Muscle of leg (tissue), 11 donors: ENCODE results near the gene MAGI2. TPM values are rescaled to one million over a fixed set of nuclear protein-coding genes. Genes with fewer than 3 reads are reported as not detected.

Experiments
- DNase-seq: peaks from one replicate; pipeline ENCODE4 v3.0.0; 2013
- H3K27ac ChIP-seq: one replicate; pipeline ENCODE4 v1.5.1; 2013; ENCODE audit warnings: mild to moderate bottlenecking, low read length, control low read depth
- H3K27me3 ChIP-seq: one replicate; pipeline ENCODE4 v1.6.1; 2013; ENCODE audit warnings: low read length; ENCODE audit not compliant: control insufficient read depth, insufficient read depth
- H3K36me3 ChIP-seq: one replicate; pipeline ENCODE4 v1.6.1; 2013; ENCODE audit warnings: low read length; ENCODE audit not compliant: control insufficient read depth, insufficient read depth
- H3K4me1 ChIP-seq: one replicate; pipeline ENCODE4 v1.6.1; 2013; ENCODE audit warnings: low read length; ENCODE audit not compliant: control insufficient read depth, insufficient read depth
- H3K4me3 ChIP-seq: one replicate; pipeline ENCODE4 v1.5.1; 2013; ENCODE audit warnings: low read length, control low read depth
- H3K9me3 ChIP-seq: replicated peaks from 2 replicates; pipeline ENCODE4 v1.6.1; 2013; ENCODE audit warnings: low read depth, low read length; ENCODE audit not compliant: control insufficient read depth
- WGBS: methylation state at CpG from one replicate; pipeline ENCODE4 v1.1.5; 2013; ENCODE audit warnings: missing lambda C conversion rate; ENCODE audit not compliant: insufficient coverage; 5-methylcytosine and 5-hydroxymethylcytosine counted together
- polyA plus RNA-seq, 8 donors: library from polyadenylated mRNA; unstranded; fragments of 120-200 nt; gene quantifications; one replicate each; pipeline versions ENCODE4 v1.2.1 to v1.2.3, GENCODE V29; 2013; ENCODE audit warnings: inconsistent platforms in 1 of 8, low replicate concordance in 1 of 8; ENCODE audit not compliant: insufficient read length in 8 of 8, insufficient read depth in 1 of 8
- total RNA-seq: library from RNA; stranded (reverse); fragments of 120-200 nt; gene quantifications from one replicate; pipeline ENCODE4 v1.2.4, GENCODE V29; 2013

MAGI2 gene
- total and polyA plus RNA-seq, 9 donors = 3.5 to 6.3 (median 5.2) TPM

DNA sequence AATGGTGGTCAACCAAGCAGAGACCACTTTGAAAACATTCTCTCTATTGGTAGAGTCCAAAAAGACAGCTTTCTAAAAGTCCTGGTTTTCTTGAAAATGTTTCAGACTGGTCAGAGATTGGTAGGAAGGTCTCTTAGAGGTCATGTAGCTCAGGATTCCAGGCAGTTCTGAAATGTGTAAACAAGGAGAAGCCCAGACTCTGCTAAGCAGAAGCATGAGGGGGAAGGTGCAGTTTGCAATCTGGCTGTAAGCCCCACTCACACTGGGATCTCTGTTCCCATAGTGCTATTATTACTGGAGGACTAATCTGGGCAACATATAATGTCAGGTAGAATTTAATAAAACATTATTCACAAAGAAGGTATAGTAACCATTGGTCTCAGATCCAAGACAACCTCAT lies 101.1 kb downstream of the MAGI2 start:
- Histone ChIP-seq H3K4me1 (no peaks in the 10 kb centered on the region), H3K9me3 (no peaks in the 10 kb centered on the region), H3K27me3 (no peaks in the 10 kb centered on the region), H3K4me3 (no peak overlapping the region), H3K36me3 (no peaks in the 10 kb centered on the region), H3K27ac (no peak overlapping the region)
- DNase-seq = no peak

DNA sequence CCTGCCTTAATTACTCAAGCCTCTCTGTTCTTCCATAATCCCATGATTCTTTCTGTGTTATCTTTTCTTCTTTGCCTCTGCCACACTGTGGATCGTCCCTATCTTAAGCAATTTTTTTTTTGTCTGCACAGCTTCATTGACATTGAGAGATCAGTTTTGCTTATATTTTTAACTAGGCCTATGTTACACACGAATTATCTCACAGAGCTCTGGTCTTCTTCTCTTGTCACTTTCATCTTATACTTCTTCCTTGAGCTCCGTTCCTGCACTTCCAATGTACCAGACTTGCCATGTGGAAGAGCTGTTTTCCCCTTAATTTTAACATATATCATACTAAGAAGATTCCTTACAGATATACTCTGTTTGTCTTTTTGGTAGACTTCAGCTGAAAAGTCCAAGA lies 106.1 kb downstream of the MAGI2 start:
- Histone ChIP-seq H3K9me3 (no peaks in the 10 kb centered on the region), H3K4me3 (no peak overlapping the region), H3K4me1 (no peaks in the 10 kb centered on the region), H3K27me3 (no peaks in the 10 kb centered on the region), H3K36me3 (no peaks in the 10 kb centered on the region), H3K27ac (no peak overlapping the region)
- WGBS = 56% methylated on average over 1 of the region's 3 CpGs
- no peak for DNase-seq

DNA sequence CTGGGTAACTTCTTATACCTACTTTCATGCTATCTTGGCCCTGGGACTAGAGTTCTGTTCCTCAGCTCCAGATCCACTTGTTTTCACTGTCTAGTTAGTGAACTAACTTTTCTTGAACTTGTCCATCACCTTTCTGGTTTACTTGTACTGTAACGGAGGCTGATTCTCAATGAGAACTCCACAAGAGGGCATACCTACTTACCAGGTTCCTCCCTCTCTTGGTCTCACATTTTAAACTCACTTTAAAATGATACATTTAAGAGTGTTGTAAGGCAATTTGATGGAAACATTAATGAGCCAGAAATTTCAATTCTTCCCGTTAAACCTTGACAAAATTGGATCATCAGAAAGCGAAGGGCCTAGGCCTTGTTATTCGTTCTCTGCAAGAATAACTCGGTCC lies 111.6 kb downstream of the MAGI2 start:
- Histone ChIP-seq H3K4me1 (no peaks in the 10 kb centered on the region), H3K4me3 (no peak overlapping the region), H3K27ac (no peak overlapping the region), H3K36me3 (no peaks in the 10 kb centered on the region), H3K27me3 (no peaks in the 10 kb centered on the region), H3K9me3 (no peaks in the 10 kb centered on the region)
- DNase-seq = no peak
- 96% methylated on average over 4 of the region's 5 CpGs for WGBS

DNA sequence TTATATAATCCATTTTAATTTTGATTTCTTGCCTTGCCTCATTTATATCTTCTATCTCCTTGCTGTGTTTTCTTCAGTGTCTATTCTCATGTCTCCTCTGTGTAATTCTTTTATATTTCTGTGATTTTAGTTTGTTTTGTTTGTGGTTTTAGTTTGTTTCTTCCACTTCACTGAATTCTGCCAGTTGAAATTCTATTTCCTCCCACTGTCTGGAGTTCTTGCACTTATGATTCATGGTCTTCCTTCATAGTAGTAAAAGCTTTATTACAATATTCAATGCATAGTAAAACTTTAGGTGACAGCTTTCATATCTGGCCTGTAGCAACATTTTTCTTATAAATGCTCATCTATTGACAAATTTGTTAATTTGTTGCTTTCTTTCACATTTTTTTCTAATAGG lies 113.3 kb downstream of the MAGI2 start:
- Histone ChIP-seq H3K4me3 (no peak overlapping the region), H3K36me3 (no peaks in the 10 kb centered on the region), H3K4me1 (no peaks in the 10 kb centered on the region), H3K27me3 (no peaks in the 10 kb centered on the region), H3K9me3 (no peaks in the 10 kb centered on the region), H3K27ac (no peak overlapping the region)
- DNase-seq = no peak

DNA sequence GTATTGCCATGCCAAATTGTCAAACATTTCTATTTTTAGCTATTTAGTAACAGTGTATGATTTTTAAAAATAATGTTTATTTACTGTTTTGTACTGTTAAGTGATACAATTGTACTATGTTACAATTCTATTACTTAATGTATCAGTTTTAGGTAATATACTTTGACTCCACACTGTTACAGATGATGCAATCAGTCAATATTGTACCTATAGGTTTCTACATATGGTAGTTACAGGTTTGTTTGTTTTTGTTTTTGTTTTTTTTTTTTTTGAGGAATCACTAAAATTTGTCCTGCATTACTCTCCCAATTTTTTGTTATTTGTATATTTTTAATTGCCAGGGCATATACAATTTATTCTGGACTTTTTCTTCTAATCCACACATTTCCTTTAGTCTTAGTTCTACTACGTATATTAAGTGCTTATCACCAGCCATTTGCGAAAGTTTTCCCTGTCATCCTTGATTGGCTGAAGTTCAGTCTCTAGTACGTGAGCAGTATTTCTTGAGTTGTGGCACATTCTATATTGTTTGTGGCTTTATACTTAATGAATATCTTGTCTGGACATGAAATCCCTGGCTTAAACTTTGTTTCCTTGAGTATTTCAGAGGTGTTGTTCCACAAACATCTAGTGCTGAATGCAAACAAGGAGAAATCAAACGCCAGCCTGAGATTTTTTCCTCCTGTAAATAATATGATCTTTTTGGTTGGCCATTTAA lies 114.1 kb downstream of the MAGI2 start:
- H3K4me3 ChIP-seq = no peak overlapping the region
- no peak overlapping the region for H3K27ac ChIP-seq
- H3K27me3 ChIP-seq = no peaks in the 10 kb centered on the region
- H3K9me3 ChIP-seq = no peaks in the 10 kb centered on the region
- no peaks in the 10 kb centered on the region for H3K36me3 ChIP-seq
- WGBS = no CpG with 5 or more reads among the region's 4 CpGs
- no peak for DNase-seq
- no peaks in the 10 kb centered on the region for H3K4me1 ChIP-seq

DNA sequence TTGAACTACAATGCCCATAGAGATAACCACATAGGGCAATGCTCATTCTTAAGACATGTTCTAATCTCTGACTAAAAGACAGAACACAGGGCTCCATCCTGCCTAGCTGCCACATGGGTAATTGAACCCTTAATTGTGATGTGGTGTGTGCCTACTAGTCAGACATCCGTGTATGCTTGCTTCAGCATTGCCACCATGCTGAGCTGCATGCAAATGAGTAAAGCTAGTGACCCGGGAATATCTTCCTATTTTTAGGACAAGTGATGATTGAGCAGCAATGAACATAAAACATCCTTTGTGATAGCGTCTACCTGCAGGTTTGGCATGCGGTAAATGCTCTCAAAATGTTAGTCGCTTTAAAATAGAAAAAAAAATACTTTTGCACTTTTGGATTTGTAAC lies 115.8 kb downstream of the MAGI2 start:
- Histone ChIP-seq H3K4me1 (no peaks in the 10 kb centered on the region), H3K36me3 (no peaks in the 10 kb centered on the region), H3K4me3 (no peak overlapping the region), H3K9me3 (no peaks in the 10 kb centered on the region), H3K27ac (no peak overlapping the region), H3K27me3 (no peaks in the 10 kb centered on the region)
- DNase-seq = no peak
- 52% methylated on average over 2 of the region's 5 CpGs for WGBS

DNA sequence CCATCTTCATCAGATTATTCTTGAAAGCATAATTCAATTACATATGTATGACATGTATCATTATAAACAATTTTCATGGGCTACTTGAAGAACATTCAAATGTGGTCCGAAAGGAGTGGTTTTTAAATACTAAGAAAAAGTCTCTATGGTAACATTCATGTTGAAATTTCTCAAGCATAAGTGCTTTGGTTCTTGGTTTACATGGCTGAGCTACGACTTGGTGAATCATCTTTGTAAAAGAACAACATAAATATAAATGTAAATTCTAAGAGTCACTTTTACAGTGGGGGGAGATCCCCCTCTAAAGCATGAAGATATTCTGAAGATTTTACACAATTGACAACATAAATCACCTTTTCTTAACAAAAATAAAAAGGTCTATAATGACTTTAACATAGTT lies 118.6 kb downstream of the MAGI2 start:
- no CpG with 5 or more reads among the region's 2 CpGs for WGBS
- Histone ChIP-seq H3K36me3 (no peaks in the 10 kb centered on the region), H3K27me3 (no peaks in the 10 kb centered on the region), H3K27ac (no peak overlapping the region), H3K9me3 (no peaks in the 10 kb centered on the region), H3K4me1 (no peaks in the 10 kb centered on the region), H3K4me3 (no peak overlapping the region)
- DNase-seq = no peak

DNA sequence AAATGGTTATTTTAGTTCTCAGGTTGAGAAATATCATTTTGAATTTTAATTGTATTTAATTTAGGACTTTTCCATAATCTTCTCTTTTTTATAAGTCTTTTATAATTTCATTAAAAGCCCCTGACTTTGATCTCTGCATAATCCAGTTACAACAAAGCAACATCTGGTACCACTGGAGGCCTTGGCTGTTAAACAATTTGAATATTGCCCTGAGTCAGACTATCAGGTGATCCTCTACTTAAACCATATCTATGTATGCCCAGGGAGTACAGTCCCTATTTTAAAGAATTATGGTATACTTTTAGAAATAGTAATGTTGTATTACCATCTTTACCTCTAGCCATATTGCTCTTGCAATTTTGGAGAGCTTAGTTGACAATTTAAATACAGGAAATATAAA lies 119.1 kb downstream of the MAGI2 start:
- H3K4me1 ChIP-seq = no peaks in the 10 kb centered on the region
- H3K4me3 ChIP-seq = no peak overlapping the region
- H3K27me3 ChIP-seq = no peaks in the 10 kb centered on the region
- no peak for DNase-seq
- no peaks in the 10 kb centered on the region for H3K36me3 ChIP-seq
- H3K27ac ChIP-seq = no peak overlapping the region
- no peaks in the 10 kb centered on the region for H3K9me3 ChIP-seq

DNA sequence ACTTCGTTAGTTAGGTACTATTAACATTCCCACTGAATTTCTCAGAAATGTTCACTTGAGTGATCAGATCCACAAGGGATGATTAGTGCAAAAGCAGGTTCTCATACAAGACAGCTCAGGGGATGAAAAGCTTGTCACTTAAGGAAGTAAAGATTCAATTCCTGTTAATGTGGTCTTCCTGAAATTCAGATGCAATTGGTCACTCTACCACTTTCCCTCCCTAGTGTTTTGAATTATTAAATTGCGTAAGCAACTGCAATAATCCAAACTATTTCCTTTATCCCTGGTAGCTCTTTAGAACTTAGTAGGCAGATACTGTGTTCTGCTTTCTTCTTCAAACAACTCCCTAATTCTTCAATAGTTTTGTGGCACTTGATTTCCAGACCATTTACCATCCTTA lies 121.4 kb downstream of the MAGI2 start:
- Histone ChIP-seq H3K9me3 (no peaks in the 10 kb centered on the region), H3K27me3 (no peaks in the 10 kb centered on the region)
- no CpG with 5 or more reads among the region's 2 CpGs for WGBS

DNA sequence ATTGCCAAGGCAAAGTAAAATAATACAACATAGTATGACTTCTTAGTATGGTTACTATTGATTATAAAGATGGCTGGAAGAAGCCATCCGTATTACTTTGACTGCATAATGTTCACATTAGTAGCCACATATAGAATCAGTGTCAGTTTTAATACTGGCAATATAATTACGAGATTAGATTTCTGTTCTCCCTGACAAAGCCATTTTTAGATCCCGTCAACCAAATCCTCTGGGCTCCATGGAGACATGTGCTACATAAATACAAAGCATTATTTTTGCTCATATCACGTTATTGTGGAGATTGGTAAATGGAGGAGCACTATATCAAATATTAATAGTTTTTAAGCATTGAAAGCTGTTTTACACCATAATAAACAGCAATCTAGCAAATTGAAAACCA lies 124.0 kb downstream of the MAGI2 start:
- WGBS = no CpG with 5 or more reads among the region's 4 CpGs
- no peak for DNase-seq
- no peak overlapping the region for H3K4me3 ChIP-seq
- H3K27me3 ChIP-seq = no peaks in the 10 kb centered on the region
- H3K9me3 ChIP-seq = no peaks in the 10 kb centered on the region
- no peaks in the 10 kb centered on the region for H3K4me1 ChIP-seq
- H3K27ac ChIP-seq = no peak overlapping the region
- no peaks in the 10 kb centered on the region for H3K36me3 ChIP-seq

More for the DNA sequence above, 121.4 kb downstream of the MAGI2 start:
- Histone ChIP-seq H3K4me3 (no peak overlapping the region), H3K36me3 (no peaks in the 10 kb centered on the region), H3K27ac (no peak overlapping the region), H3K4me1 (no peaks in the 10 kb centered on the region)
- DNase-seq = no peak
